NOMO-1 treated with DMSO at 0.1 percent for 48 hours (cell line): ENCODE measurements around the gene PIGH.
"Not testable (repeated sequence)": the region's sequence is repeated elsewhere in the genome, so short reads cannot be mapped to it uniquely, and the experiment has no call there.

Source experiments
- DNase-seq: peaks from one replicate; lab custom pipeline; 2025; ENCODE audit not compliant: unreplicated experiment; lab: John Stamatoyannopoulos, UW

PIGH gene

GRCh38 chr14:67555518-67556090, 44.5 kb downstream of the PIGH start:
- DNase-seq = no peak

- DNase-seq = no peak
These were observed 45.7 kb downstream of the PIGH start for GRCh38 chr14:67554341-67554740.

- DNase-seq = no peak
These were observed 46.5 kb downstream of the PIGH start for GRCh38 chr14:67553547-67553946.

GRCh38 chr14:67551940-67552339, 48.1 kb downstream of the PIGH start:
- DNase-seq = no peak

- no peak for DNase-seq
These were observed 48.9 kb downstream of the PIGH start for GRCh38 chr14:67551123-67551522.

GRCh38 chr14:67549734-67550133, 50.3 kb downstream of the PIGH start:
- DNase-seq = no peak

GRCh38 chr14:67547224-67547780, 52.8 kb downstream of the PIGH start:
- DNase-seq = no peak

- no peak for DNase-seq
These were observed 55.5 kb downstream of the PIGH start for GRCh38 chr14:67544590-67544989.

- DNase-seq = not testable (repeated sequence)
These were observed 57.4 kb downstream of the PIGH start for GRCh38 chr14:67542620-67543019.

- DNase-seq = no peak
These were observed 58.4 kb downstream of the PIGH start for GRCh38 chr14:67541448-67542387.
